HepG2 (cell line): ENCODE data around the gene DESI2. TPM values are rescaled to one million over a fixed set of nuclear protein-coding genes. Genes with fewer than 3 reads are reported as not detected.
"Not testable (repeated sequence)": the region's sequence is repeated elsewhere in the genome, so short reads cannot be mapped to it uniquely, and the experiment has no call there.

Experiments
- ATAC-seq: fragments of 200-7000 bp; cut with Tn5 transposase; 3 replicates; pipeline ENCODE4 v1.9.1; 2020; ENCODE audit warnings: mild to moderate bottlenecking, moderate library complexity
- BruUV-seq: library from RNA; stranded (reverse); fragments of 400-500 nt; replicated peaks from 2 replicates; lab custom pipeline; 2021; lab: Mats Ljungman, UMichigan
- CTCF ChIA-PET: fragments of 300-600 bp; formaldehyde crosslinking; extraction: SDS; loops from one replicate; lab custom pipeline; 2021; ENCODE audit warnings: low total read pairs, inconsistent platforms, low intra/inter-chr PET ratio; lab: Yijun Ruan, JAX
- POLR2A ChIA-PET: fragments of 350-600 bp; sonication (Branson Sonifier 250); formaldehyde crosslinking; loops from one replicate; lab custom pipeline; 2020; ENCODE audit warnings: antibody characterized with exemption, inconsistent platforms; lab: Yijun Ruan, JAX
- DNase-seq: peaks from one replicate; pipeline ENCODE4 v3.0.0-alpha.2; 2015; ENCODE audit warnings: low spot score
- FAIRE-seq: peaks from 3 replicates; lab custom pipeline; 2011; peaks lifted over from hg19 to GRCh38; lab: Jason Lieb, UNC
- H2AFZ ChIP-seq: one replicate; pipeline ENCODE4 v1.6.1; 2011; ENCODE audit warnings: low read length, inconsistent platforms
- H3K27ac ChIP-seq: fragments of 300-600 bp; 3 replicates; pipeline ENCODE4 v1.8.0; 2011; ENCODE audit warnings: mixed run types, mild to moderate bottlenecking, mixed read lengths, low read length, inconsistent platforms; ENCODE audit not compliant: insufficient read depth; ENCODE audit errors: extremely low read length
- H3K27me3 ChIP-seq, 2 experiments: fragments of 200-600 bp in 1 of 2; 2 replicates in 1 of 2; 3 replicates in 1 of 2; pipeline versions ENCODE4 v1.6.0 to v1.8.0; 2011; ENCODE audit warnings: low read length in 2 of 2, mild to moderate bottlenecking in 2 of 2, moderate library complexity in 2 of 2, inconsistent platforms in 1 of 2; ENCODE audit not compliant: insufficient read depth in 2 of 2, control insufficient read depth in 1 of 2
- H3K36me3 ChIP-seq, 2 experiments: fragments of 200-600 bp in 1 of 2; replicated peaks in 1 of 2; 2 replicates in 1 of 2; 3 replicates in 1 of 2; pipeline versions ENCODE4 v1.5.1 to v1.8.0; 2011; ENCODE audit warnings: low read length in 2 of 2, inconsistent platforms in 1 of 2; ENCODE audit not compliant: insufficient read depth in 2 of 2, control insufficient read depth in 1 of 2
- H3K4me1 ChIP-seq: 2 replicates; pipeline ENCODE4 v1.5.1; 2012; ENCODE audit warnings: low read length, inconsistent platforms; ENCODE audit not compliant: insufficient read depth
- H3K4me2 ChIP-seq: 2 replicates; pipeline ENCODE4 v1.6.0; 2011; ENCODE audit warnings: low read depth, low read length, inconsistent platforms
- H3K4me3 ChIP-seq, 3 experiments: fragments of 200-600 bp in 1 of 3; sonication (generic), shearing (Covaris generic) in 1 of 3; replicated peaks in 1 of 3; 2 replicates each; pipeline ENCODE4 v1.5.1; 2011 to 2016; ENCODE audit warnings: low read length in 3 of 3, inconsistent platforms in 2 of 3, low read depth in 2 of 3, mild to moderate bottlenecking in 2 of 3, control low read depth in 1 of 3, mixed read lengths in 1 of 3; ENCODE audit not compliant: insufficient read depth in 1 of 3
- H3K79me2 ChIP-seq: one replicate; pipeline ENCODE4 v1.6.1; 2011; ENCODE audit warnings: low read length, inconsistent platforms; ENCODE audit not compliant: insufficient read depth
- H3K9ac ChIP-seq: 2 replicates; pipeline ENCODE4 v1.6.0; 2011; ENCODE audit warnings: mild to moderate bottlenecking, low read depth, low read length, inconsistent platforms; ENCODE audit not compliant: insufficient read depth
- H3K9me3 ChIP-seq: 2 replicates; pipeline ENCODE4 v1.5.1; 2012; ENCODE audit warnings: mild to moderate bottlenecking, low read length
- H4K20me1 ChIP-seq: 2 replicates; pipeline ENCODE4 v1.6.0; 2011; ENCODE audit warnings: inconsistent platforms, mild to moderate bottlenecking, low read length, moderate library complexity; ENCODE audit not compliant: insufficient read depth
- ATF7 ChIP-seq, 2 experiments: fragments of 450-650 bp in 1 of 2; sonication (generic) in 1 of 2; formaldehyde crosslinking in 1 of 2; IDR thresholded peaks; 2 replicates each; pipeline versions ENCODE4 v1.4.0 to v1.6.1; 2016 to 2020; ENCODE audit warnings: antibody characterized with exemption in 1 of 2, mild to moderate bottlenecking in 1 of 2, missing genetic modification reagents in 1 of 2
- RBAK ChIP-seq: sonication (generic); formaldehyde crosslinking; IDR thresholded peaks from 2 replicates; pipeline ENCODE4 v1.5.1; 2020; ENCODE audit warnings: mild to moderate bottlenecking, missing genetic modification reagents
- ZNF431 ChIP-seq: sonication (generic); formaldehyde crosslinking; IDR thresholded peaks from 2 replicates; pipeline ENCODE4 v1.9.0; 2022; ENCODE audit warnings: missing genetic modification reagents, low read depth, mild to moderate bottlenecking, borderline replicate concordance
- ZNF546 ChIP-seq: sonication (generic); formaldehyde crosslinking; conservative IDR thresholded peaks from 2 replicates; pipeline ENCODE4 v1.8.1; 2023; ENCODE audit warnings: mild to moderate bottlenecking, missing genetic modification reagents
- ZNF598 ChIP-seq: sonication (generic); formaldehyde crosslinking; IDR thresholded peaks from 2 replicates; pipeline ENCODE4 v1.5.1; 2020; ENCODE audit warnings: mild to moderate bottlenecking, missing genetic modification reagents, borderline replicate concordance
- WGBS: methylation state at CpG from one replicate; pipeline ENCODE4 v1.1.6; 2017; ENCODE audit warnings: low lambda C conversion rate; 5-methylcytosine and 5-hydroxymethylcytosine counted together
- in situ Hi-C: cut with HindIII; loops from 2 replicates; pipeline ENCODE4 v1.10.0; 2017; ENCODE audit warnings: low pct_unique_long_range_greater_than_20kb; ENCODE audit not compliant: extremely low pct_ligation_motif_present
- intact Hi-C: fragments of 100-400 bp; cut with micrococcal nuclease; formaldehyde crosslinking; loops from one replicate; pipeline ENCODE4 v1.10.0; 2022; ENCODE audit not compliant: unreplicated experiment
- polyA plus RNA-seq, 8 experiments: library from polyadenylated mRNA; depleted of rRNA in 3 of 8; stranded (reverse) in 7 of 8; unstranded in 1 of 8; fragments of >200 nt; fragmentation: Illumina TruSeq in 4 of 8; extraction: Trizol in 4 of 8; gene quantifications; 2 replicates each; pipeline versions ENCODE4 v1.2.1 to v1.2.3, GENCODE V29; 2011 to 2016; ENCODE audit warnings: low read depth in 4 of 8, missing spikeins in 1 of 8, mixed read lengths in 1 of 8; ENCODE audit not compliant: insufficient read depth in 1 of 8
- total RNA-seq, 5 experiments: library from RNA; depleted of rRNA; stranded (reverse); fragments of >200 nt; fragmentation: Illumina TruSeq; extraction: Trizol; gene quantifications; 2 replicates each; pipeline ENCODE4 v1.2.3, GENCODE V29; 2016; ENCODE audit warnings: low read depth in 1 of 5
- TF ChIP-seq, protein P1 (sequence below): sonication (generic); formaldehyde crosslinking; IDR thresholded peaks from 2 replicates; pipeline ENCODE4 v1.8.1; 2023; ENCODE audit warnings: mild to moderate bottlenecking, moderate library complexity, missing genetic modification reagents
- TF ChIP-seq, protein P2 (sequence below): IDR thresholded peaks from 2 replicates; pipeline ENCODE4 v1.6.1; 2016; ENCODE audit warnings: missing biosample characterization, missing genetic modification reagents, low read depth
- TF ChIP-seq, protein P3 (sequence below): sonication (generic); formaldehyde crosslinking; IDR thresholded peaks from 2 replicates; pipeline ENCODE4 v1.9.0; 2021; ENCODE audit warnings: missing genetic modification reagents, borderline replicate concordance
- TF ChIP-seq, protein P4 (sequence below): sonication (generic); formaldehyde crosslinking; IDR thresholded peaks from 2 replicates; pipeline ENCODE4 v1.4.0; 2020; ENCODE audit warnings: missing genetic modification reagents, mild to moderate bottlenecking, borderline replicate concordance

Gene DESI2
- total and polyA plus RNA-seq, 2 of the 13 experiments (the other 11 are each of a cell fraction or from before 2014, with no cell fraction given) = 23.1 to 42.2 TPM

- peaks cover 2 to 9% of the 10 kb centered on the region in 2 experiments; a peak in 2 of 5 replicates for H3K36me3 ChIP-seq
- DNase-seq (no peak), ATAC-seq (no peak), FAIRE-seq (no peak)
- no peak overlapping the region for H3K27ac ChIP-seq
- WGBS = 98% methylated on average over 3 of the region's 3 CpGs
- in situ Hi-C loops (no loop called here), intact Hi-C loops (no loop called here)
- CTCF ChIA-PET = no interaction called here
- no peaks in the 10 kb centered on the region for H3K27me3 ChIP-seq
- H2AFZ ChIP-seq = no peak overlapping the region
- H3K79me2 ChIP-seq = peaks cover 78% of the 10 kb centered on the region
- no peak overlapping the region for H3K4me2 ChIP-seq
- H3K9ac ChIP-seq = no peak overlapping the region
- TF ChIP-seq ZNF431 (CRISPR knock-in tag) (no peak), ZNF598 (no peak), RBAK (no peak), ZNF546 (no peak), ATF7 (IDR thresholded peaks at IDR 0.05) (peak; percentile 75), ATF7 (CRISPR knock-in tag; IDR thresholded peaks at IDR 0.05) (no peak)
- TF ChIP-seq, protein P1, sequence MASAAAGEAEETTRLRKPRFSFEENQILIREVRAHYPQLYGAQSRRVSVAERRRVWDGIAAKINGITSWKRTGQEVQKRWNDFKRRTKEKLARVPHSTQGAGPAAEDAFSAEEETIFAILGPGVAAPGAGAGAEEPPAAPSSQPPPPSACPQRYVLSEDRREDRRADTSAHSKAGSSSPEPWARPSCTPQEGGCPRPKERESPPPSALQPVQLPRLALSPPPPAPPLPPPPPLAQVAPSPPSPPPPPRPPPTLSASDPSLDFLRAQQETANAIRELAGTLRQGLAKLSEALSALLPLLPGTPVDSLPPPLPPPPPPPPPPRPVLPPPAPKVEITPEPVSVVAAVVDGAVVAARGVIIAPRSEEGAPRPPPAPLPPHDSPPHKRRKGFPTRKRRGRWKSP = no peak
- TF ChIP-seq, protein P2, sequence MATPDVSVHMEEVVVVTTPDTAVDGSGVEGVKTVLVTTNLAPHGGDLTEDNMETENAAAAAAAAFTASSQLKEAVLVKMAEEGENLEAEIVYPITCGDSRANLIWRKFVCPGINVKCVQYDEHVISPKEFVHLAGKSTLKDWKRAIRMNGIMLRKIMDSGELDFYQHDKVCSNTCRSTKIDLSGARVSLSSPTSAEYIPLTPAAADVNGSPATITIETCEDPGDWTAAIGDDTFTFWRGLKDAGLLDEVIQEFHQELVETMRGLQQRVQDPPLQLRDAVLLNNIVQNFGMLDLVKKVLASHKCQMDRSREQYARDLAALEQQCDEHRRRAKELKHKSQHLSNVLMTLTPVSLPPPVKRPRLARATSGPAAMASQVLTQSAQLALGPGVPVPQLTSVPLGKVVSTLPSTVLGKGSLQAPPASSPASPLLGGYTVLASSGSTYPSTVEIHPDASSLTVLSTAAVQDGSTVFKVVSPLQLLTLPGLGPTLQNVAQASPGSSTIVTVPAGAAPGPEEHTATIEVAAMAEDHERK (CRISPR knock-in tag) = no peak
- TF ChIP-seq, protein P3, sequence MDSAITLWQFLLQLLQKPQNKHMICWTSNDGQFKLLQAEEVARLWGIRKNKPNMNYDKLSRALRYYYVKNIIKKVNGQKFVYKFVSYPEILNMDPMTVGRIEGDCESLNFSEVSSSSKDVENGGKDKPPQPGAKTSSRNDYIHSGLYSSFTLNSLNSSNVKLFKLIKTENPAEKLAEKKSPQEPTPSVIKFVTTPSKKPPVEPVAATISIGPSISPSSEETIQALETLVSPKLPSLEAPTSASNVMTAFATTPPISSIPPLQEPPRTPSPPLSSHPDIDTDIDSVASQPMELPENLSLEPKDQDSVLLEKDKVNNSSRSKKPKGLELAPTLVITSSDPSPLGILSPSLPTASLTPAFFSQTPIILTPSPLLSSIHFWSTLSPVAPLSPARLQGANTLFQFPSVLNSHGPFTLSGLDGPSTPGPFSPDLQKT (CRISPR knock-in tag) = no peak
- TF ChIP-seq, protein P4, sequence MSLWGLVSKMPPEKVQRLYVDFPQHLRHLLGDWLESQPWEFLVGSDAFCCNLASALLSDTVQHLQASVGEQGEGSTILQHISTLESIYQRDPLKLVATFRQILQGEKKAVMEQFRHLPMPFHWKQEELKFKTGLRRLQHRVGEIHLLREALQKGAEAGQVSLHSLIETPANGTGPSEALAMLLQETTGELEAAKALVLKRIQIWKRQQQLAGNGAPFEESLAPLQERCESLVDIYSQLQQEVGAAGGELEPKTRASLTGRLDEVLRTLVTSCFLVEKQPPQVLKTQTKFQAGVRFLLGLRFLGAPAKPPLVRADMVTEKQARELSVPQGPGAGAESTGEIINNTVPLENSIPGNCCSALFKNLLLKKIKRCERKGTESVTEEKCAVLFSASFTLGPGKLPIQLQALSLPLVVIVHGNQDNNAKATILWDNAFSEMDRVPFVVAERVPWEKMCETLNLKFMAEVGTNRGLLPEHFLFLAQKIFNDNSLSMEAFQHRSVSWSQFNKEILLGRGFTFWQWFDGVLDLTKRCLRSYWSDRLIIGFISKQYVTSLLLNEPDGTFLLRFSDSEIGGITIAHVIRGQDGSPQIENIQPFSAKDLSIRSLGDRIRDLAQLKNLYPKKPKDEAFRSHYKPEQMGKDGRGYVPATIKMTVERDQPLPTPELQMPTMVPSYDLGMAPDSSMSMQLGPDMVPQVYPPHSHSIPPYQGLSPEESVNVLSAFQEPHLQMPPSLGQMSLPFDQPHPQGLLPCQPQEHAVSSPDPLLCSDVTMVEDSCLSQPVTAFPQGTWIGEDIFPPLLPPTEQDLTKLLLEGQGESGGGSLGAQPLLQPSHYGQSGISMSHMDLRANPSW (CRISPR knock-in tag) = no peak
- no peak overlapping the region for H3K4me3 ChIP-seq
- 0 out of 2 replicates have a peak, but pooled peaks cover 3% of the 10 kb centered on the region for H4K20me1 ChIP-seq
- POLR2A ChIA-PET = no interaction called here
- H3K9me3 ChIP-seq = no peaks in the 10 kb centered on the region
- peaks cover 44% of the 10 kb centered on the region for H3K4me1 ChIP-seq
- no TSS peak for BruUV-seq
These were observed 7.7 kb downstream of the DESI2 start for GRCh38 chr1:244660595-244660994.

GRCh38 chr1:244661569-244662312 lies 8.8 kb downstream of the DESI2 start:
- POLR2A ChIA-PET, H4K20me1 ChIP-seq, H3K27ac ChIP-seq, ATAC-seq, H3K4me2 ChIP-seq, H3K9me3 ChIP-seq, H2AFZ ChIP-seq, BruUV-seq, CTCF ChIA-PET, intact Hi-C loops, H3K9ac ChIP-seq, H3K36me3 ChIP-seq, H3K27me3 ChIP-seq, FAIRE-seq, H3K4me3 ChIP-seq, DNase-seq, in situ Hi-C loops: not testable (repeated sequence)
- Histone ChIP-seq H3K4me1 (peaks cover 43% of the 10 kb centered on the region), H3K79me2 (peaks cover 78% of the 10 kb centered on the region)
- 97% methylated on average over 2 of the region's 4 CpGs for WGBS
